ENCODE data around the gene CABCOCO1. TPM values are rescaled to one million over a fixed set of nuclear protein-coding genes. Genes with fewer than 3 reads are reported as not detected.
"Not testable (repeated sequence)": the region's sequence is repeated elsewhere in the genome, so short reads cannot be mapped to it uniquely, and the experiment has no call there.

CABCOCO1 gene
- total RNA-seq, 1 experiment from 2014 or later = 0.33 TPM

- peak; percentile 59 for DNase-seq (ENCODE audit: low spot score)
These were observed 20.1 kb upstream of the CABCOCO1 start for GRCh38 chr10:61642676-61643075.

GRCh38 chr10:61643316-61643751 is 19.4 kb upstream of the CABCOCO1 start:
- DNase-seq (ENCODE audit: low spot score) = peak; percentile 57

DNA sequence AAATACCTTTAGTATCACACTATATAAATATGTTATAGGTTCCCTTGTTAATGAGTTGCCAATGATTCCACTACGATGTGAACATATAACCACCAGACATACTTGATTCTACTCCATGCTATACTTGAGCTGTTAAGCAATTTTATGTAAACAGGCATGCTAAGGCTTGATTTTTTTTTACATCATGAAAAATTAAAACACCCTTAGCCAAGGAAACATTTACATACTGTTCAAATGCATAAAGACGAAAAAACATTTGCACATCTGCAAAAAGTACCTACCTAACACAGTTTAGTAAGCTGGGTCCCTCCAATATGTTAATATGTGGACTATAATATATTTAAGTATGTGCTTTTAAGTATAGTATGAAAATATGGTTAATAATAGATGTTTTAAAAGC is 9.0 kb upstream of the CABCOCO1 start:
- no peak for DNase-seq (ENCODE audit: low spot score)

DNA sequence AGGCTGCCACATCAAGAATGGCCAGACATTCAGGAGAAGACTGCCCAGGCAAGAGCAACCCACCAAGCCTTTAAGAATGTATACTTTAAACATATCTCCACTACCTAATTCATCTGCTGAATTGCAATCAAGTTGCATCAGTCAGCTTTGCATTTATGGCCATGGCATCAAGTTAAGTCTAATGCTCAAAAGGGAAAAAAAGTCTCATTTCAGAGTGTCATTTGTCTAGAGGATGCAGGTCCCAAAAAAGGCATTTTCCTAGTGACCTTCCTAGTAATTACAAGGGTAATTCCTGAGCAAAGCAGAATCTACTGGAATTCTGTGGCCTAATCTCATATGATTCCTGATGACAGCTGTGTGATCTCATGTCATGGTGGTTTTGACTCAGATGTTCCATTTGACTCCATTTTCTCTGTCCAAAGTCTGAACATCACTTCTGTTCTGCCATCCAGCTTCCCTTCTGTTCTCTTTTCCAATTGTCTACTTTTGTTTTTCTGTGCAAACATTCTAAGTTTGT is 7.3 kb upstream of the CABCOCO1 start:
- no peak for DNase-seq (ENCODE audit: low spot score)

DNA sequence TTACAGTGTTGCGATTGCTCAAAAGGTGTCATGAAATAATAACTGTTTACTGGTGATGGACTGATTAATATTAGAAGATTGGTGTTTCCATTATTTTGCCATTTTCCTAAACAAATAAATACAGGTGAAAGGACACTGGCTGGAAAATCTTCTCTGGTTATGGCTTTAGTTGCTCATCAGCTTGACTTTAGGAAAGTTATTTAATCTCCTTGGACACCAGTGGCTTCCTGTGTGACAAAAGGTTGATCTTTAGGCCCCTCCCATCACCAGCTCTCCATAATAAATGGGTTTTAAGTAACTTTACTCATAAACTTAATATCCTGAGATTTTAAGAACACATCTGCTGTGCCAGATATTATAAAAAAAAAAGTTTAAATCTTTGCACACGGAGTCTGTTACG is 737 bp downstream of the CABCOCO1 start:
- peak; percentile 8 for DNase-seq (ENCODE audit: low spot score)

DNA sequence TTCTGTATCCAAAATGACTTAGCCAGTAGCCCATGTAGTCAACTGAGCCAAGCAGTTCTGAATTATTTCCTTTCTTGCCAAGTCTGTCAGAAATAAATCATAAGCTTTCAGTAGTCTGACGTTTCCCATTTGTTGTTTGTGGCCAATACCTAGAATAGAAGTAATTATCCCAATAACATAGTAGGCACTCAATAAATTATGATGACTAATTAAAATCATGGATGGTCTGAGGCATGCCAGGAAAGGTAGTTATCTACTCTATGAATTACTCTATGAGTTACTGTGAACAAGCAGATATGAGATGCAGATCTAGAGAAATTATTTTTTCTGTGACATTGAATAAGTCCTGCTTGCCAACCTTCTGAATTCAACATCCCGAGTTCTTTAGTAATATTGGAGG is 2.3 kb downstream of the CABCOCO1 start:
- DNase-seq (ENCODE audit: low spot score) = no peak

DNA sequence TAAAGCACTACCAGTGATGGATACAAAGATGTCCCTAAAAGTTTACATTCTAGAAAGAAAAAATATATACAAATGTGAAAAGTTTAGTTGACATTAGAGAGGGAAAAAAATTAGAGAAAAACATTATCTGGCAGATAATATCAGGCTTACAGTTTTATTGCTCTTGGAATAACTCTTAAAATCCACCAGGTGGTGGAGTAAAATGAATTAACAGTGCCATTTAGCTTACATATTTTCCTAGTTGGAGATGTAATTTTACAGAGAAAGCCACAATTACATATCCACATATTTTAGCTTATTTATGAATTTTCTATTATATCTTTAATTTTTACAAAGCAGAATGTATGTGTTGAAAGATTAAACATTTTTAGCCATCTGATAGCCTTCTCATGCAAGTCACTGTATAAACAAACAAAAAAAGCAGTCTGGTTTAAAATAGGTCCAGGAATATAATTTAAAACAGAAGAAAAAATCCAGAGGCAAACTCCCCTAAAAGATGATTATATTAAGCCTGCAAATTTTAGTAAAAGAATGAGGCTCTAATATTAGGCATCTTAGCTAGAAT is 6.5 kb downstream of the CABCOCO1 start:
- no peak for DNase-seq (ENCODE audit: low spot score)

DNA sequence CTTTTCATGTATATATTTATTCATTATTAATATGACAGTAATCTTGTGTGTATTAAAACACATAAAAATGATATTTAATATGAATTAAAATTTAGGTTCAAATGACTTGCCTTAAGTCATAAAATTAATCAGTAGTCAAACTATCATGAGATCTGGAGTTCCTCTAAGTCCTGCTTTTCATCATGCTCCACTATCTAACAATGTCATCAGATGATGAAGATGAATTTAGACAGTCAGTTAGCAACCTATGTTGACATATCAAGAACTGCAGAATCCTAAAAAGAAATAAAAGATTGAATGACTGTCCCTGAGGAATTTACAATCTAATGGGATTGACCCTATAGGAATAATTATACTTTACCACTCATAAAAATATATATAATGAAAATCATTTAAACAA is 7.1 kb downstream of the CABCOCO1 start:
- DNase-seq (ENCODE audit: low spot score) = no peak

DNA sequence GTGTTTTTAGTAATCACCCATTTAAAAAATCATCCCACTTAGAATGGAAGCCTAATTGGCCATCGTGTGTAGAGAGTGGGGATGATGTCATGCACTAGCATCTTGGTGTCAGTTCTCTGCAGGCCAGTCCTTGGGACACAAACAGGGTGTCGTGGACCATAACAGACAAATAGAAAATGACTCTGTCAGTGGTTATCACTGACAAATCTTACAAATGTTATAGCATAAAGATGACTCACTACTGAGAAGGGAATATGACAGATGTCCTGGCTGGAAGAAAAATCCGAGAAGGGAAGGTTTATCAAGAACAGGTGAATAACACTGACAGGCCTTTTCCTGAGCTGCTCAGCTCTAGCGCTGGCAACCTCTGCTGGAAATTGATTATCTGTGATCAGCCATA is 10.6 kb downstream of the CABCOCO1 start:
- DNase-seq (ENCODE audit: low spot score) = no peak

DNA sequence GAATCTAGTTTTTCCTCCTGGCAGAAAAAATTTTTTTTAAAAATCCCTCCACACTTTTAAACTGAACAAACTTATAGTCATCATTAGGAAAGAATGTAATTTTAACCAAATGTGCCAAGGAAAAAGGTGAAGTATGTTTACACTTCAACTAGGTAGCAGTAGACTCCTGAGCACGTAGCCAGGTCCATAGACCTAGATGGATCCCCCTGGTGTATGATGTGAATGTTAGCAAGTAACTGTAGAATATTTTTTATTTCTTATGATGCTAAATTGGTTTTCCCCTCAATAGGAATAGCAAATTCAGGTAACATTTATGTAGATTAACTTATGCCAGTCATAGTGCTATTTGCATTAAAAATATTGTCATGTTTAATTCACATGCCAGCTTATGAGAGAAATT is 19.6 kb downstream of the CABCOCO1 start:
- no peak for DNase-seq (ENCODE audit: low spot score)

DNA sequence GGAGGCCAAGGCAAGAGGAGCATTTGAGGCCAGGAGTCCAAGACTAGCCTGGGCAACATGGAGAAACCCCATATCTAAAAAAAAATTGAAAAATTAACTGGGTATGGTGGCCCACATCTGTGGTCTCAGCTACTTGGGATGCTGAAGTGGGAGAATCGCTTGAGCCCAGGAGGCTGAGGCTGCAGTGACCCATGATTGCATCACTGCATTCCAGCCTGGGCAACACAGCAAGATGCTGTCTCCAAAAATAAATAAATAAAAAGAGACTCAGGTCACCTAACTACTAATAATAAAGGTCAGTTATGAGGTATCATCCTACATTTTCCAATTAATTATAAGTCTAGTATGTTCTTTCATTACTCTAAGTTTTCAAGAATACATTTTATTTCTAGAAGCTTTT is 20.6 kb downstream of the CABCOCO1 start:
- no peak for DNase-seq (ENCODE audit: low spot score)

- DNase-seq (ENCODE audit: low spot score) = no peak
These were observed 22.3 kb downstream of the CABCOCO1 start for GRCh38 chr10:61684894-61685507.

DNA sequence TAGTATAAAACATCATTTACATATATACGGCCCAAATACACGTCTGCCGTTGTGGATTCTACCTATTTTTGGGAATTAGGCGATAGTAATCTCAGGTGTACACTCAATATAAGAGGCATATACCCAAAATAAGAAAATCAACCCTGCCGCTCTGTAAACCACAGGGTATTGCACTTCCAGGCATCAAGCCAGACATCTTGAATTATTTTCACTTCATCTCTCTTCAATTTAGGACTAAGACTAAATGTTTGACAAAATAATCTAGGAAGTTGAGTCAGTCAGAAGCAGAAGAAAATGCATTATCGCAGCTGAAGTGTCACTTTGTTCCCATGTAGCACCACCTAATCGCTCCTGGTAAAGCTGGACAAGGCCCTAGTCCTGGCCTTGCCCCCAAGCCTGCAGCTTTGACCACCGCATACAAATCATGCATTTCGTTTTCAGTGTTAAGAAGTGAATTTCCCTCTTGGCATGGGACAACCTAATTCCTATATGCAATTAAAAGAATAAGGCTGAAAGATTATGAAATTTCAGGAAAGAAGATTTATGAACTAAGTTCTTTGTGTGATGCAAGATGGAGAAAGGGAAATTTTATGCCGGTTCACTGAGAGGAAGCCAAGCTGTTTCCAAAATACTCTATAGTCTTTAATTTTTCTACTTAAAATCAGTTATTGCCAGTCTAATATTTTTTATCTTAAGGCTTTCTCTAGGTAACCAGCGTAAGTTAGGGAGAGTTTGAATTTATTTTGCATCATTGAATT is 26.0 kb downstream of the CABCOCO1 start:
- no peak for DNase-seq (ENCODE audit: low spot score)

- DNase-seq (ENCODE audit: low spot score) = not testable (repeated sequence)
These were observed 28.9 kb downstream of the CABCOCO1 start for GRCh38 chr10:61691667-61692066.

GRCh38 chr10:61692447-61693010 is 29.8 kb downstream of the CABCOCO1 start:
- DNase-seq (ENCODE audit: low spot score) = no peak

DNA sequence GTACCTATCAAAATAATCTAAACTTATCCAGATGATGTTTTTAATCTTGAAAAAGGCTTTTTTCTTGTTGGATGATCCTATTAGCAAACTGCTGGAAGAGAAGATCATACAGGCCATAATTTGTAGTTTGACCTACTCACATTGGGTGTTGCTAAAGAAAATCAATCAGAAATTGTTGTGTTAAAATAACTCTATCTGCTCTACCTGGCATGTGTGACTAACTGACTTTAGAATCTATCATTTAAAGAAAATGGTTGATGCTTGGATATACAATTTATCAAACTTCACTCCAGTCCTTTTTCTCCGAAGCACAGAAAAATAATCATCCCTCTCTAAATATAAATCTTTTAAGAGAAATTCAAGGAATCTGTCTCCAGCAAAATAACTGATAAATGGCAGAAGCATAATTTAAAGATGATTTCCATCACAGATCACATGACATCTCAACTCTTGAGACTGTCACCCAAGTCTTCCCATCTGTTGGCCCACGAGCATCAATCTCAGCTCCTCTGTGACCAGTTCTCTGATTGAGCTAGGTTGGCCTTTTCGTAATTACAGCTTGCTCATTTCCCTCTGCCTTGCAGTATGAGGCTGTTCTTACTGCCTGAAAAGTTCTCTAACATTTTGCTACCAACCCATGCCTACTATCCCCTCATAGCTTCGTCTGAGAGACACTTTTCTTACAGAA is 36.4 kb downstream of the CABCOCO1 start:
- no peak for DNase-seq (ENCODE audit: low spot score)

DNA sequence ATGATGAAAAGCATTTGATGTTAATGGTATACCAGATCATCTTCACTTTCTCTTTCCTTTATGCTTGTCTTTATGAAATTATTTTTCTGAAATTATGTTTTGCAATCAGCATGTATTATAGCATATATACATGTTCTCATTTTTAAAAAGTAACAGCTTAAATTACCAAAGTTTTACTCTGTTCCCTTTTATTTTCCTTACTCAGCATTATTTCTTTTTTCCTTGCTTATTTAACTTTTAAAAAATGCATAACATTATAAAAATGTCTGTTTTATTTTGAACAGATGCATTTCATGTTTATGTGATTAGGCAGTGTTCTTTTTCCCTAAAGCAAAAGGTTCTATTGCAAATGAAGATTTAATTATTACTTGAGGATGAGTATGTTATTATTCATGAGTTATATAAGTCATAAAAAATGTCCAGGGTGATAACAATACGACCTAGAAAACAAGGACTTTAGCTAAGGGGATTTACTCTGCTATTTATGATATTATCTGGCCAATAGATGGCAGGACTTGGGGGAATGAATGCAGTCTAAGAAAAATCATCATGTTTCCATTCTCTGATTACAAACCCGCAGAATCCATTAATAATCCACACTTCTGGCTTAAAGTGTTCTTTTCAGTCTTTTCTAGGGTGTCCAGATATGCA is 38.5 kb downstream of the CABCOCO1 start:
- DNase-seq (ENCODE audit: low spot score) = no peak

DNA sequence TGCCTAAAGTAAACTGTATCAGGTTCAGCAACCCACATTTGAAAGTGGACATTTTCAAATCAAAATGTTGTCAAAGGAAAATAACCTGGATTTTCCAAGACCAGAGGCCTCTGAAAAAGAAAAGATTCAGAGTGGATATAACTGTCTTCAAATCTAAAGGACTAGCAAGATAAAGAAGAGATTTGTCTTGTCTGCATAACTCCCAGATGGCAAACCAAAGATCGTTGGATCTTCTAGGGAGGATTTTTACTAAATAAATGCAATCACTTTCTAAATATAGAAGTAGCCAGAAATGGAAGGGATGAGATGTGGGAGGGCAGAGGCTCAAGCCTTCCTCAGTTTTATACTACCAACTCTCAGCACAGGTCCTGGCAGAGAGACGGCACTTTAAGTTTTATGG is 39.0 kb downstream of the CABCOCO1 start:
- no peak for DNase-seq (ENCODE audit: low spot score)

- no peak for DNase-seq (ENCODE audit: low spot score)
These were observed 39.9 kb downstream of the CABCOCO1 start for GRCh38 chr10:61702584-61702983.

GRCh38 chr10:61705022-61705613 is 42.4 kb downstream of the CABCOCO1 start:
- no peak for DNase-seq (ENCODE audit: low spot score)

DNA sequence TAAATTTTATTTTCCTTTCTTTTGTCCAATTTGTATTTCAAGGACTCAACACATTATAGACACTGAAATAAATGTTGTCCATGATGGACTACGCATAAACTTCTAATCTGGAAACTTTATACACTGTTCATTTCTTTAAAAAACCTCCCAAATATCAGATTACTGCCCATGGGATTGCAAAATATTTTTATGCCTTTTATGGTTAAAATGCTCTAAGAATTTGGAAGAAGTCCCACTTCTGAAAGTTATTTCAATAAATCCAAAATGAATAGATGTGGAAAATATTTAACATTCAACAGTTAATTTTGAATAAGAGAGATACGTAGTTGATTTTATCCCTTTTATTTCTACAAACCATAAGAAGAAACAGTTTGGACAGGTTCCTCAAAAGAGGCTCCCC is 46.1 kb downstream of the CABCOCO1 start:
- DNase-seq (ENCODE audit: low spot score) = no peak
